ENCODE results near the gene ATG4D.
A peak's percentile ranks its signal among the peaks of the same experiment; 100 is the strongest.
"Not testable (repeated sequence)": the region's sequence is repeated elsewhere in the genome, so short reads cannot be mapped to it uniquely, and the experiment has no call there.

The ATG4D gene

DNA sequence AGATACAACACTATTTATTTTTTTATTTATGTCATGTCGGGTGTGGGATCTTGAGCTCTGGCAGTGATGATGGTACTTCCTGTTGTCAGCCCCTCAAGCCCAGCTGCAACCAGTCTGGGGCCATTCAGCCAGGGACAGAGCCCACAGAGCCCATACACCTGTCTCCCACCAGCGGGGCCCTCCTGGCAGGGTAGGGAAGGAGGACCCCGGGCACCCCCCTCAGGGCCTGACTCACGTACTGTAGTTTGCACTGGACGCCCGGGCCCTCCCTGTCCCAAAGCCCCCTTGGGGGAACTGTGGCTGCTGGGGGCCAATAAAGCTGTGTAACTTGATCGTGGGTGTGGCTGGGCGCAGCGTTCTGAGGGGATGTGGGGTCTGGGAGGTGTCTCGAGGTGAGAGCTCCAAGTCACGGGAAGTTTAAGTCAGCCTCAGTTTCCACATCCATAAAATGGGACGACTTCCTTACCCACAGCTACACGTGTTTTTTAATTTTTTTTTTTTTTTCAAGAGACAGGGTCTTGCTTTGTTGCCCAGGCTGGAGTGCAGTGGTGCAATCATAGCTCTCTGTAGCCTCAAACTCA lies 9.5 kb downstream of the ATG4D start:
- no peak for FAIRE-seq

DNA sequence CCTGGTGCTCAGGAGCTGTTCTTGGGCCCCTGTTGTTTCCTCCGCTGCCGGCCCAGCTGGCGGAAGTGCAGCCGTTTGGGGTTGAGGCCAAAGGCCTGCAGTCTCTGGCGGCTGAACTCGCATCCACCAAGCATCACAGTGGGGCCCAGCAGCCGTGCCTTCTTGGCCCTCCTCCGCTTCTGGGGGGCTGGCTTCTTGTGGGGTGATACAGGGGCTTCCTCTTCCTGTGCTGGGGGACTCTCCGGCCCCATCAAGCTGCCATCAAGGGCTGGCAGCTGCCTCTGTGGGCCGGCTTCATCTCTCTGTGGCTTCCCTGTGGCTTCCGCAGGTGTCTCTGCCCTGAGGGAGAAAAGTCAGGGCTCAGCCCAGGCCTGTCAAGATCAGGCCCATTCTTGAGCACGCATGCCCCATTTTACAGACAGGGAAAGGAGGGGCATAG lies 10.3 kb downstream of the ATG4D start:
- FAIRE-seq = no peak

DNA sequence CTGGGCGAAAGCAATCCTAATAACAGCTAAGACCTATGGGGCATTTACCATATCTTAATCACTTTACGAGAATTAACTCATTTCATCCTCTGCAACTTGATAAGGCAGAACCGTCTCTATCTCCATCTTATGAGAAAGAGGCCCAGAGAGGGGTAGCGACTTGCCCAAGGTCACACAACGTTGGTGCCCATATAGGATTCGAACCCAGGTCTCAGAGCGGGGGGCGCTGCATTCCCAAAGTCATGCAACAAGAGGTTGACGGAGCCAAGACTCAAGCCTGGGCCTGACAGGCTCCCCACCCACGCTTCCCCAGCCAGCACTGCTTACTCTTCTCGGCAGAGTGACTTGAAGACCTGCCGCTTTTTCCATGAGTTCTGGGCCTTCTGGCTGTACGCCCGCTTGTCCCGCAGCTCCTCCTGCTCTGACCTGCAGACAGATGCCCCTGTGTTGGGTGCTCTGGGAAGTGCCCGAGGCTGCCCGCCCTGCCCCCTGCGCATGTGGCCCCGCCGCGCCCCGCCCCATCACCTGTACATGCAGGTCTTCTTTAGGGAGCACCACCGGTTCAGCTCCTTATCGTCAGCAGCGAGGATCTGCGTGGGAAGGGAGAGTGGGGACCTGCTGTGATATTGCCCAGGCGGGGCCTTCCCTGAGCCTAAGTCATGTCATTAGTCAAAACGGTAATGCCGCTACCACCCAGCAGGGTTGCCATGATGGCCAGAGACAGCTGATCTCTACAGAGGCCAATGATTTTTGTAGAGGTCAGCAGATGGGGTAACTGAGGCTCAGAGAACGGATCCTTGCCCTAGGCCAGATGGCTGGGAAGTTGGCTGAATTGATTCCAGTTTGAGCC lies 11.3 kb downstream of the ATG4D start:
- no peak for FAIRE-seq

DNA sequence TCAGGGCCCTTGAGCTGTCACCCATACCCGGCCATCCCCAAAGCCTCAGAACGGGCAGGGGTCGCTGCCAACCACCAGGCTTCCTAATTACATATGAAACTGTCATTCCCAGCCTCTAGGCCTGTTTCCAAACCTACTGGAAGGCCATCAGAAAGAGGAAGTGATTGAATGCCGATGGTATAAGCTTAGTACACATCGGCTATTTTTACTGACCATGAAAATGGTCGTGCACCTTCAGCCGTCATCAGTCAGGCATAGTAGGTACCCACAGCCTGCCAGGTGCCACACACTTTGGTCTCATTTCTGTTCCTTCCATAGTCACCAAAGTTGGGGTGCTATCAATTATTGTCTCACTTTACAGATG lies 11.9 kb downstream of the ATG4D start:
- FAIRE-seq = no peak

DNA sequence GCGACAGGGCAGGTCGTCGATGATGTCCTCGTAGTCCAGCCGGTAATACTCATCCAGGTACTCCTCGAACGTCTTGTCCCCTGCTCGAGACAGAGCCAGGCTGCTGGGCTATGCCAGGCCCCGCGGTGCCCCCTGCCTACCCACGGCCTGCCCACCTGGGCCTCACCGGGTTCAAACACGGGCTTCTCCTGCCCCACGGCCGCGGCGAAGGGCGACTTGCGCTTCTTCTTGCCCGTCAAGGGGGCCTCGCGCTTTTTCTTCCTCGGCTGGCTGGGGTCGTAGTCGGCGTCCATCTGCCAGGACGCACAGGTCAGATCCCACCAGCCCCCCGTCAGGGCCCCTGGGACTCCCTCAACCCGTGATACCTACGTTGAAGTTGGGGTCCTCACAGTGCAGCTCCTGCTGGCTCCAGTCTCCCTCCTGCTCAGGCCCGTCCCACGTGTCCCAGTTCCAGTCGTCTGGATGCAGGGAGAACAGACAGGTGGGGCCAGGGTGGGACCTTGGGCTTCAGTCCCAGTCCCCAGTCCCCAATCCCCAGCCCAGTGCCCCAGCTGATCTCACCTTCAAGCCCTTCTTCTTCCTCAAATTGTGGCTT lies 14.0 kb downstream of the ATG4D start:
- no peak for FAIRE-seq

DNA sequence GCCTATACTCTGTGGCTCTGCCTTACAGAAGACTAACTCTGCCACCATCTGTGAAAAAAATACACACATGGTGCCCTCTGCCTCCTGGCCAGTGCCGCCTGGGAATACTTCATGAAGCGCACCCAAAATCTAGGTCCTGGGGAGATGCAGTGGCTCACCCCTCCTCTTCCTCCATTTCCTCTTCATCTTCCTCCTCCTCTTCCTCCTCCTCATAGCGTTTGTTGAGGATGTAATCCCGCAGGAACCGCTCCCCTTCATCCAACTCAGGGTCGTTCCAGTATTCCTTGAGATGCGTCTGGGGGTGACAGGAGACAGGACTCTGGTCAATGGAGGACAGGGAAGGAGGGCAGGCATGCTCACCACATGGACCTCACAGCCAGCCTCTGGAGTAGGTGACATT lies 16.4 kb downstream of the ATG4D start:
- FAIRE-seq = no peak

DNA sequence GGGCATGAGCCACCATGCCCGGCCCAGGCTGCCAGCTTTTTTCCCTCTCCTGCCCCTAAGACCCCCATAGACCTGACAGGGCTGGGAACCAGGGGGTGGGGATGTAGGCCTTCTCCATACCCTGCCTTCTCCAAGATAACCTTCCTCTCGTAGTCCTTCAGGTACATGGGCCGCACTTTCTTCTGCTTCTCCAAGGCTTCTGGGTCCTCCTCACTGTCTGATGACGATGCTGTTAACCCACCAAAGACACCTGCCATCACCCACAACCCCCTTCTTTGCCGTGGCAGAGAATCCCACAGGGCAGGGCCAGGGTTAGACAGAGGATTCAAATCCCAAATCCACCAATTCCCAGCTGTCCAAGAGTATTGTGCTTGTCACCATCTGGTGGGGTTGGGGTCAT lies 18.9 kb downstream of the ATG4D start:
- no peak for FAIRE-seq

DNA sequence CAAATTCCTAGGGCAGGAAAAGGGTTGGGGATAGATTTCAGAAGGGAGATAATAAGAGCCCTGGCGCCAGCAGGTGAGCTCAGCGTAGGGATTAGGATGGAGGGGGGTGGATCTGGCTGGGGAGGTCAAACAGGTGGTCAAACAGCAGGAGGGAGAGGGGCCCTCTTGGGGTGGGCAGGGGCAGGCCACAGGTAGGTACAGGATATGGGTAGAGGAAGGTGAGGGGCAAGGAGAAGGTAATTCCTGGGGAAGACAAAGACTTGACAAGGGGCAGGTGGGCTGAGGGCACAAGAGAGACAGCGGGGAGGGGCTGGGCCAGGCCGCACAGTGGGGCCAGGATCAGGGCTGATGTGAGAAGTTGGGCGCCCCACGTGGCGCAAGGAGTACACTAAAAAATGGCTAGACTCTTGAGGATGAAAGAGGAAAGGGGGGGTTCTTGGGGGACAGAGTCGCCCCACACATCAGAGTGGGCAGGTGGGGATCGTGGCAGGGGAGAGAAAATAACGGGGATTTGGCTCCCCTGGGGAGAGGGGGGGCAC lies 21.4 kb downstream of the ATG4D start:
- FAIRE-seq = no peak

DNA sequence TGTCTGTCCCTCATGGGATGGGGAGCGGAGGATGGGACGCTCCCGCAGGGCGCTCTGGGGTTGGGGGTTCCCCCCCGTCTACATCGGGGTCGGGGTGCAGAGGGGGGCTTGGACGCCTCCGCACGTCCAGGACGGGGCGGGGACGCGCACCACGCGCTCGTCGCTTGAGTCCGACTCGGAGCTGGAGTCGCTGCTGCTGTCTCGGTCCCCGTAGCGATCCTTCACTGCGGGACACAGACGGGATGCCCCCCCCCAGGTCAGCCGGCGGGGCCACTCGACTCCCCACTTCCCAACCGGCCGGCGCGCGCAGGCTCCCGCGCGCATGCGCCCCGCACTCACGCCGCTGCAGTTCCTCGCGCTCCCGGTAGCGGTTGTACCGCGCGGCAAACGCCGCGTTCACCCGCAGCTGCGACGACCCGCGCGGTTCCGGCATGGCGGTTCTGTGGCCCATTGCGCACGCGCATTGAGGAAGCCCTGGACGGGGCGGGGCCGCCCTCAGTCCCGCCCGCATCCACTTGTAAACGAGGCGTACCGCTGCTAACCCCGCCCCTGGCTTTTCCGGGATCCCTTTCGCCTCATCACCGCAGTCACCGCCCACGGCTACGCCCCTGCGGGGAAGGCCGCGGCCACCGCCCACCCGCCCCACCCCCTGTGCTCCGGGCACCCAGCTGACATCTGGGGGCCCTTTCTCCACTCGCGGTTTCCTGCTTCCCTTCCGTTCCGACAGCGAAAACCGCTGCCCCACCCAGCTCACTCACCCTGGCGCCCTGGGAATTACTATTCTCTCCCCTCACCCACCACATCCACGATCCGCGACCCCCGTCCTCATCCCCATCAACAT lies 22.1 kb downstream of the ATG4D start, which contains the start of gene KRI1:
Gene KRI1, minus strand, starts transcription at position 444 of the 841 bp plus-strand sequence. Its CDS starts 11 bp downstream, at position 433.
- no peak for FAIRE-seq

DNA sequence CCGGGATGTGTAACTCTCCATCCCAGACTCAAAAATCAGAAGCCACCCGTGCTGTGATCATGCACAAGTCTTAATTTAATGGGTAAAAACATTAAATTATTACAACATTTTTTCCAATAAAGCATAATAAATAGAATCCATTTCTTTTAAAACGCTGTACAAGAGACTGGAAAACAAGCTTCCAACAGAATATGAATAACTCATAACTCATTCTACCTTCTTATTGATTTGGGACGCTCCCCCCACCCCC lies 22.6 kb downstream of the ATG4D start:
- no peak for FAIRE-seq

DNA sequence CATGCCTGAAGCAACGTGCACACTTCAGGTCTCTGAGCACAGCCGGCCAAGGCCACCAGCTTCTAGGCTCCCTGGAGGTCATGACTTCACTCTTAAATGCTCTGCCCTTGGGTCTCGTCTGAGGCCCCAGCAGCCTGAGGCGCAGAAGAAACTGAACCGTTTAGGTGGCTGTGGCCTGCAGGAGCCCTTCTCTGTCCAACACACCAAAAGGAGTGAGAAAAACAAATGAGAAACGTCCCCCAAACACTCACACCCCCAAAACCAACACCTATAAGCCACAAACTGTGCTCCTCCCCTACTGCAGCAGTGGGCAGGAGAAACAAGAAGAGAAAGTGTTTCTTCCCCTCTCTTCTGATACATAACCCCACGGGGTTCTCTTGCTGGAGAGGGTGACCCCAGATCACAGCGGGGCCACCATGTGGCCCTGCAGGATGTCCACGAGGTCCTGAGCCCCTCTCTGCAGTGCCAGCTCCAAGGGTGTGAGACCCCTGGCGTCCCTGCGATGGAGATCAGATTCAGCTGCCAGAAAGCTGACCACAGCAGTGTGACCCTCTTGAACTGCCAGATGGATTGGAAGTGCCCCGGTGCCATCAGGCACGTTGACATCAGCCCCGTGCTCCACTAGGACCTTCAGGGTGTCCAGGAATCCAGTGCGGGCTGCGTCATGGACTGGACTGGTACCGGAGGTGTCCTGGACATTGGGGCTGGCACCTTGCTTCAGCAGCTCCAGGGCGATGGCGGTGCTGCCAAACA lies 23.1 kb downstream of the ATG4D start:
- no peak for FAIRE-seq

DNA sequence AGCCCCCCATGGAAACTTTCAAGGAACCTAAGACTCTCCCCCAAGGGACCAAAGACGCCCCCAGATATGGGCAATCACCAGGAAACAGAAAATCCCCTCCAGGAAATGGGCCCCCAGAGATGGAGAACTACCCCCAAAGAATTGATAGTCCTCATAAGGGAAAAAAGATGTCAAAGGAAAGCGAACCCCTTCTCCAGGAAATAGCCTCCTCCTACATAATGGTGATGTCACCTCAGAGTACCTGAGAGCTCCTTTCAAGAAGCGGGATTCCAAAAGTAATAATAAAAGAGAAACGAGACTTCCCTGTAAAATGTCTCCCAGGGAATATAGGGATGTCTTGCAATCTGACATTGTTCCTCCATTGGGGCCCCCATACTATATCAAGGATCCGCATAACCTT lies 24.0 kb downstream of the ATG4D start:
- no peak for FAIRE-seq

DNA sequence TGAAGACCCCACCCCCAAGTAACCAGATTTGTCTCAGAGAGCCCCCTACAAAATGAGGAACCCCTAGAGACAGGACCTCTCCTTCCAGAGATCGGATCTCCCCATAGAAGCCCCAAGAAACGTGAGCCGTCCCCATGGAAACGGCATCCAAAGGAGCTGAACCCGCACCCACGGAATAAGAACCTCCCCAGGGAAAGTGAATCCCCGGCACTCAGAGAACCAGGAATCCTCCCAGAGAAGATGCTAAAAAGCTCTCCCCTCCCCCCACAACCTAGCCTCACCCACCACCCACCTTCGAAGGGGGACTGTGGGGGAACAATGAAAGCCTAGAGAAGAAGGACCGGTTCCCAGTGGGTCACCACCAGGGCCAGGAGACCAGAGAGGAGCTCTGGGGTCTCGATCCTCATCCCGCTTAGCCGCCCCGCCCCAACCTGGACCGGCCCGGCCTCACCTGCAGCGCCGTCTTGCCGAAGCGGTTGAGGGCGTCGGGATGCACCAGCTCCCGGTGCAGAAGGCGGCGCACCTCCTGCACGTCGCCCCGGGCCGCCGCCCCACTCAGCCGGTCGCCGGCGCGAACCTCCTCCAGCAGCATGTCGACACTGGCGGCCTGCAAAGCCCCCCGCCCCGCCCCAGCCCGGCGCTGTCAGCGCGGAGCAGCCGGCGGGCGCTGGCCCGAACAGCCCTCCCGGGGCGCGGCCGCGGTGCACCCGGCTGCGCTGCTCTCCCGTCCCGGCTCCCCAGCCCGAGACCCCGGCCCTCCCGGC lies 24.5 kb downstream of the ATG4D start:
- FAIRE-seq = no peak

DNA sequence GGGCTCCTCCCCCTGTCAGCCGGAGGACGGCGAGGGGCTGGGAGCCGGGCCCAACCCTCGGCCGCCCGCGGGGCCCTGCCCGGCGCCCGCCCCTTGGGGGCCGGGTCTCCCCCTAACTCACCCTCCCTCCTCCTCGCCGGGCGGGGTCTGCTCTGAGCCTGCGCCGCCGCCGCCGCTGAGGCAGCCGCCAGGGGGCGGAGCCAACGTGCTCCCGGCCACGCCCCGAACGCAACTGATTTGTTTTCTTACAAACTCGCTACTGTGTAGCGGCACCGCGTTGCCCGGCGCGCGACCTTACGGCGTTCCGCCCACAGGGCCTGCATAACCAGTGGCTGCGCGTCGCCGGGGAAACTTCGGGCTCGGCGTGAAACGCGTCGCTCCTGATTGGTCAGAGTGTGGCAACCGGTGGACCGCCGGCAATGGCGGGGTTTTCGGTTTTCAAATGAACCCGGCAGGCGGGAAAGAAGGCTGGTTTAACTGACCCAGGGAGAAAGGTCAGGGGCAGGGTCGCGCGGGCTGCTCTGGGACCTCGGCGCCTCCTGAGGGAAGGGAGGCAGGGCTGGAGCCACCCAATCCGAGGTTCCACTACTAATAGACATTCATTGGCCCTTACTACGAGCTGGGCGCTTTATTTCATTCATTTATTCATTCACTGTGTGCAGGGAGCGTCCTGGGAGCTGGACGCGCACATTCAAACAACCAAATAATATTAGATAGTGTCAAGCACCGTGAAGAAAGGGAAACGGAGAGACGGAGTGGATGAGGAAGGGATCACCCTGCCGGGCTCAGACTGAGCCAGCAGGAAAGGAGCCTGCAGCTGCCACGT lies 25.3 kb downstream of the ATG4D start, which contains the start of gene CDKN2D:
Gene CDKN2D, minus strand, starts transcription at position 154 of the 826 bp plus-strand sequence. CDS start 326 bp downstream, outside the sequence.
- FAIRE-seq = no peak

DNA sequence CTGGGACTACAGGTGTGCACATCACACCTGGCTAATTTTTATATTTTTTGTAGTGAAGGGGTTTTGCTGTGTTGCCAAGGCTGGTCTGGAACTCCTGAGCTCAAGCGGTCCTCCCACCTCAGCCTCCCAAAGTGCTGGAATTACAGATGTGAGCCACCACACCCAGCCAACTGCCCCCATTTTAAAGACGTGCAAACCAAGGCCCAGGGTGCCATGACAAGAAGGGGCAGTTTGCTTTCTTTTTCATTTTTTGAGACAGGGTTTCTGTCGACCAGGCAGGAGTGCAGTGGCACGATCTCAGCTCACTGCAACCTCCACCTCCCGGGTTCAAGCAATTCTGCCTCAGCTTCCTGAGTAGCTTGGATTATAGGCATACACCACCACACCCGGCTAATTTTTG lies 30.1 kb downstream of the ATG4D start:
- not testable (repeated sequence) for FAIRE-seq

DNA sequence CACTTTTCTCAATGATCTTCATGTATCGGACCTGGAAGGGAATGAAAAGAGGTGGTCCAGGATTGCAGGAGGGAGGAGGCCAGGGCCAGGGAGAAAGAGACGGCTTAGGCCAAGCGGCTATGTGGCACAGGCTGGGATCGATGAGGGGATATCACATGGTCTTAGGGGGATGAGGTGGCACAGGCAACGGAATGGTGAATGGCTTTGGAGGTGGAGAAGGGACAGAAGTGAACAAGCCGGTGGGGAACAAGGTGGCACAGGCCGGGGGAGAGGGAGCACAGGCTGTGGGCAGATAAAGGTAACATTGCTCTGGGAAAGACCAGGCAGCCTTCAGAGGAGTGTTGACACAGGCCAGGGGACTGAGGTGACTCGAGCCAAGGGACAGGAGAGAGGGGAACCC lies 30.8 kb downstream of the ATG4D start:
- no peak for FAIRE-seq

DNA sequence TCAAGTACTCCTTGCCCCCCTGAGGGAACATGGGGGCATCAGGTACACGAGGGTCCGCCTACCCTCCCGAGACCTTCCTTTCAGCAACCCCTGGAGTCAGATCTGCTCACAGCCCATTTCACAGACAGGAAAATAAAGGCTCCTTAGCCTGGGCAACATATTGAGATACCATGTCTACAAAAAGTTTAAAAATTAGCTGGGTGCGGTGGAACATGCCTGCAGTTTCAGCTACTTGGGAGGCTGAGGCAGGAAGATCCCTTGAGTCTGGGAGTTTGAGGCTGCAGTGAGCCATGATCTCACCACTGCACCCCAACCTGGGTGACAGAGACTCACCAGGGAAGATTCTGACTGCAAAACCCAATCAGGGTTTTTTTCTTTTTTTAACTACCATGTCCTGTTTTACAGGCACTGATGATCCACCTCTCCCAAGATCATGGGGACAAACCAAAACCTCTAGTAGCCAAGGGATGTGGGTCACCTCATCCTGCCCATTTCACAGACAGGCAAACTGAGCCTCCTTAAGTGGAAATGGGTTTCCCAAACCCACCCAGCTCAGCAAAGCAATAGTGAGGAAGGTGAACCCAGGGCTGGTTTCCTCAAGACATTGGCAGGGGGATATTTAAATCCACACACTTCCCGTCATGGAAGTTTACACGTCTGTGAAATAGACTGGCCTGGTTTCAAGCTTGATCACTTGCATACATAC lies 31.5 kb downstream of the ATG4D start:
- FAIRE-seq = no peak

DNA sequence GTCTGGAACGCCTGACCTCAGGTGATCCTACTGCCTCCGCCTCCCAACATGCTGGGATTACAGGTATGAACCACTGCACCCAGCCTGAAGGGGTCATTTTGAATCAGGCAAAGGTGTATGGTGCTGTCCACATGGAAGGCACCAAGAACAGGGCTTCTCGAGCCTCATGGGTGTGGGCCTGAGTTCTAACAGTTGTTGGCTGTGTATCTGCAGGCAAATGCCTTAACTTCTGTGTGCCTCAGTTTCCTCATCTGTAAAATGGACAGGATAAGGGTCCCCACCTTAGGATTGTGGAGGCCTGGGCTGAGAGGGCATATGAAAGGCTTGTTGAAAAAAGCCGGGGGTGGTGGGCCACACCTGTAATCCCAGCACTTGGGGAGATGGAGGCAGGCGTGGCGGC lies 34.2 kb downstream of the ATG4D start:
- no peak for FAIRE-seq

DNA sequence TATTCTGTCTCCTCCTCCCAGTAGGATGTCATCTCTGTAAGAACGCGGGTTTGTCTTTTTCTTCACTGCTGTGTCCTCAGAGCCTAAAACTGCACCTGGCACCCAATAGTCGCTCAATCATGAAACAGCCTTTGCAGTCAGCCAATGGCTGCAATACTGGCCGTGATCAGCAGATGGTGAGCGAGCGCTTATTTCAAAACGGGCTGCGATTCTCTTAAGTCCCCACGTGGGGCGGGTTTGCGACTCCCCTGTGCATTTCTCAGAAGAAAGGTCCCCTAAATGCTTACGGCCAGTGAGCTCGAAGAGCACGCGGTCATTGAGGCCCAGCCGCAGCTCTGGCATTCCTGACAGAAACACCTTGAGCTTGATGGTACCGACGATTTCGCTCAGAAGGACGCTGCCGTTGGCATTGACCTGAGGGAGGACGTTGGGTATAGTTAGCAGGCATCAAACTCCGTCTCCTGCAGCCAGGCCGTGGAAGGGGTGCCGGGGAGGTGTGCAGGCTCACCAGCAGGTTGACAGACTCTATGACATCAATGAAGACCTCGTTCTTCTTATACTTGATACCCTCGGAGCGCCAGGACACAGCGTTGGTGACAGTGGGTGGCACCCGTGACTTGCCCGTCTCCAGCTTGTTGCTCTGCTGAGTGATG lies 37.4 kb downstream of the ATG4D start:
- FAIRE-seq = peak; percentile 27

All from islet of Langerhans (tissue), 1 donor.